ENCODE results near the gene PPP4R3A.

PPP4R3A gene

GRCh38 chr14:91523972-91524371 is 13.9 kb upstream of the PPP4R3A start:
- H3K4me1 ChIP-seq (ENCODE audit: control insufficient read depth in 2 of 2, insufficient read depth in 2 of 2, low read length in 2 of 2), result no peaks in the 10 kb centered on the region
- H3K27me3 ChIP-seq (ENCODE audit: control insufficient read depth in 2 of 2, insufficient read depth in 2 of 2, low read length in 2 of 2), result peaks cover 0 to 4% of the 10 kb centered on the region in 2 donors
- H3K9me3 ChIP-seq (ENCODE audit: control insufficient read depth in 2 of 2, low read length in 2 of 2), result peaks cover 0 to 4% of the 10 kb centered on the region in 2 donors
- H3K27ac ChIP-seq (ENCODE audit: low read depth in 2 of 2, low read length in 2 of 2), result no peak overlapping the region
- no peak overlapping the region for H3K9ac ChIP-seq (ENCODE audit: low read depth in 1 of 2, low read length in 2 of 2)
- no peak overlapping the region for H3K4me3 ChIP-seq (ENCODE audit: low read length in 2 of 2)
- H3K36me3 ChIP-seq (ENCODE audit: control insufficient read depth in 2 of 2, insufficient read depth in 2 of 2, low read length in 2 of 2), result no peaks in the 10 kb centered on the region

- Histone ChIP-seq H3K4me3 (ENCODE audit: low read length in 2 of 2) (no peak overlapping the region), H3K36me3 (ENCODE audit: control insufficient read depth in 2 of 2, insufficient read depth in 2 of 2, low read length in 2 of 2) (no peaks in the 10 kb centered on the region), H3K9ac (ENCODE audit: low read depth in 1 of 2, low read length in 2 of 2) (no peak overlapping the region), H3K9me3 (ENCODE audit: control insufficient read depth in 2 of 2, low read length in 2 of 2) (peaks cover 0 to 4% of the 10 kb centered on the region in 2 donors), H3K27me3 (ENCODE audit: control insufficient read depth in 2 of 2, insufficient read depth in 2 of 2, low read length in 2 of 2) (peaks cover 0 to 4% of the 10 kb centered on the region in 2 donors), H3K4me1 (ENCODE audit: control insufficient read depth in 2 of 2, insufficient read depth in 2 of 2, low read length in 2 of 2) (no peaks in the 10 kb centered on the region), H3K27ac (ENCODE audit: low read depth in 2 of 2, low read length in 2 of 2) (no peak overlapping the region)
These were observed 11.0 kb upstream of the PPP4R3A start for GRCh38 chr14:91521061-91521640.

- H3K27ac ChIP-seq (ENCODE audit: low read depth in 2 of 2, low read length in 2 of 2), result no peak overlapping the region
- H3K9ac ChIP-seq (ENCODE audit: low read depth in 1 of 2, low read length in 2 of 2), result no peak overlapping the region
- peaks cover 0 to 4% of the 10 kb centered on the region in 2 donors for H3K9me3 ChIP-seq (ENCODE audit: control insufficient read depth in 2 of 2, low read length in 2 of 2)
- no peaks in the 10 kb centered on the region for H3K36me3 ChIP-seq (ENCODE audit: control insufficient read depth in 2 of 2, insufficient read depth in 2 of 2, low read length in 2 of 2)
- H3K27me3 ChIP-seq (ENCODE audit: control insufficient read depth in 2 of 2, insufficient read depth in 2 of 2, low read length in 2 of 2), result peaks cover 0 to 4% of the 10 kb centered on the region in 2 donors
- no peaks in the 10 kb centered on the region for H3K4me1 ChIP-seq (ENCODE audit: control insufficient read depth in 2 of 2, insufficient read depth in 2 of 2, low read length in 2 of 2)
- H3K4me3 ChIP-seq (ENCODE audit: low read length in 2 of 2), result no peak overlapping the region
These were observed 10.0 kb upstream of the PPP4R3A start for GRCh38 chr14:91520138-91520537.

GRCh38 chr14:91519239-91520036 is 9.3 kb upstream of the PPP4R3A start:
- H3K27me3 ChIP-seq (ENCODE audit: control insufficient read depth in 2 of 2, insufficient read depth in 2 of 2, low read length in 2 of 2), result no peaks in the 10 kb centered on the region
- H3K27ac ChIP-seq (ENCODE audit: low read depth in 2 of 2, low read length in 2 of 2), result no peak overlapping the region
- peaks cover 0 to 4% of the 10 kb centered on the region in 2 donors for H3K9me3 ChIP-seq (ENCODE audit: control insufficient read depth in 2 of 2, low read length in 2 of 2)
- no peak overlapping the region for H3K9ac ChIP-seq (ENCODE audit: low read depth in 1 of 2, low read length in 2 of 2)
- no peak overlapping the region for H3K4me3 ChIP-seq (ENCODE audit: low read length in 2 of 2)
- no peaks in the 10 kb centered on the region for H3K36me3 ChIP-seq (ENCODE audit: control insufficient read depth in 2 of 2, insufficient read depth in 2 of 2, low read length in 2 of 2)
- no peaks in the 10 kb centered on the region for H3K4me1 ChIP-seq (ENCODE audit: control insufficient read depth in 2 of 2, insufficient read depth in 2 of 2, low read length in 2 of 2)

- Histone ChIP-seq H3K36me3 (ENCODE audit: control insufficient read depth in 2 of 2, insufficient read depth in 2 of 2, low read length in 2 of 2) (no peaks in the 10 kb centered on the region), H3K27ac (ENCODE audit: low read depth in 2 of 2, low read length in 2 of 2) (no peak overlapping the region), H3K9me3 (ENCODE audit: control insufficient read depth in 2 of 2, low read length in 2 of 2) (peaks cover 0 to 4% of the 10 kb centered on the region in 2 donors), H3K4me1 (ENCODE audit: control insufficient read depth in 2 of 2, insufficient read depth in 2 of 2, low read length in 2 of 2) (no peaks in the 10 kb centered on the region), H3K27me3 (ENCODE audit: control insufficient read depth in 2 of 2, insufficient read depth in 2 of 2, low read length in 2 of 2) (no peaks in the 10 kb centered on the region), H3K9ac (ENCODE audit: low read depth in 1 of 2, low read length in 2 of 2) (no peak overlapping the region), H3K4me3 (ENCODE audit: low read length in 2 of 2) (no peak overlapping the region)
These were observed 6.7 kb upstream of the PPP4R3A start for GRCh38 chr14:91516663-91517388.

GRCh38 chr14:91515979-91516378 is 5.9 kb upstream of the PPP4R3A start:
- Histone ChIP-seq H3K4me1 (ENCODE audit: control insufficient read depth in 2 of 2, insufficient read depth in 2 of 2, low read length in 2 of 2) (peaks cover 2 to 3% of the 10 kb centered on the region in 2 donors), H3K9me3 (ENCODE audit: control insufficient read depth in 2 of 2, low read length in 2 of 2) (peaks cover 0 to under 1% of the 10 kb centered on the region in 2 donors), H3K36me3 (ENCODE audit: control insufficient read depth in 2 of 2, insufficient read depth in 2 of 2, low read length in 2 of 2) (no peaks in the 10 kb centered on the region), H3K27ac (ENCODE audit: low read depth in 2 of 2, low read length in 2 of 2) (no peak overlapping the region), H3K4me3 (ENCODE audit: low read length in 2 of 2) (no peak overlapping the region), H3K9ac (ENCODE audit: low read depth in 1 of 2, low read length in 2 of 2) (no peak overlapping the region), H3K27me3 (ENCODE audit: control insufficient read depth in 2 of 2, insufficient read depth in 2 of 2, low read length in 2 of 2) (no peaks in the 10 kb centered on the region)

- peaks cover 4% of the 10 kb centered on the region in 2 donors for H3K4me1 ChIP-seq (ENCODE audit: control insufficient read depth in 2 of 2, insufficient read depth in 2 of 2, low read length in 2 of 2)
These were observed 903 bp upstream of the PPP4R3A start for GRCh38 chr14:91511043-91511383.

GRCh38 chr14:91509878-91510170 is 286 bp downstream of the PPP4R3A start:
- peaks cover 3 to 6% of the 10 kb centered on the region in 2 donors for H3K36me3 ChIP-seq (ENCODE audit: control insufficient read depth in 2 of 2, insufficient read depth in 2 of 2, low read length in 2 of 2)
- peak overlapping the region; percentile 75 to 87 for H3K4me3 ChIP-seq (ENCODE audit: low read length in 2 of 2)

More at GRCh38 chr14:91511043-91511383, 903 bp upstream of the PPP4R3A start:
- H3K9me3 ChIP-seq (ENCODE audit: control insufficient read depth in 2 of 2, low read length in 2 of 2), result no peaks in the 10 kb centered on the region
- H3K36me3 ChIP-seq (ENCODE audit: control insufficient read depth in 2 of 2, insufficient read depth in 2 of 2, low read length in 2 of 2), result peaks cover 3 to 6% of the 10 kb centered on the region in 2 donors
- H3K9ac ChIP-seq (ENCODE audit: low read depth in 1 of 2, low read length in 2 of 2), result peak overlapping the region; percentile 94 to 98
- H3K27me3 ChIP-seq (ENCODE audit: control insufficient read depth in 2 of 2, insufficient read depth in 2 of 2, low read length in 2 of 2), result no peaks in the 10 kb centered on the region
- H3K27ac ChIP-seq (ENCODE audit: low read depth in 2 of 2, low read length in 2 of 2), result peak overlapping the region; percentile 99
- H3K4me3 ChIP-seq (ENCODE audit: low read length in 2 of 2), result peak overlapping the region; percentile 75 to 87

GRCh38 chr14:91509083-91509877 is 830 bp downstream of the PPP4R3A start:
- Histone ChIP-seq H3K9ac (ENCODE audit: low read depth in 1 of 2, low read length in 2 of 2) (peak overlapping the region; percentile 94 to 98), H3K36me3 (ENCODE audit: control insufficient read depth in 2 of 2, insufficient read depth in 2 of 2, low read length in 2 of 2) (peaks cover 3 to 9% of the 10 kb centered on the region in 2 donors), H3K4me1 (ENCODE audit: control insufficient read depth in 2 of 2, insufficient read depth in 2 of 2, low read length in 2 of 2) (peaks cover 4% of the 10 kb centered on the region in 2 donors), H3K4me3 (ENCODE audit: low read length in 2 of 2) (peak overlapping the region; percentile 75 to 87), H3K27ac (ENCODE audit: low read depth in 2 of 2, low read length in 2 of 2) (peak overlapping the region; percentile 99), H3K27me3 (ENCODE audit: control insufficient read depth in 2 of 2, insufficient read depth in 2 of 2, low read length in 2 of 2) (no peaks in the 10 kb centered on the region), H3K9me3 (ENCODE audit: control insufficient read depth in 2 of 2, low read length in 2 of 2) (no peaks in the 10 kb centered on the region)

More at GRCh38 chr14:91509878-91510170, 286 bp downstream of the PPP4R3A start:
- Histone ChIP-seq H3K9ac (ENCODE audit: low read depth in 1 of 2, low read length in 2 of 2) (peak overlapping the region; percentile 94 to 98), H3K27me3 (ENCODE audit: control insufficient read depth in 2 of 2, insufficient read depth in 2 of 2, low read length in 2 of 2) (no peaks in the 10 kb centered on the region), H3K9me3 (ENCODE audit: control insufficient read depth in 2 of 2, low read length in 2 of 2) (no peaks in the 10 kb centered on the region), H3K27ac (ENCODE audit: low read depth in 2 of 2, low read length in 2 of 2) (peak overlapping the region; percentile 99), H3K4me1 (ENCODE audit: control insufficient read depth in 2 of 2, insufficient read depth in 2 of 2, low read length in 2 of 2) (peaks cover 4% of the 10 kb centered on the region in 2 donors)
